ENCODE data around the gene GDPD5.

GDPD5 gene

GRCh38 chr11:75440960-75441803 is 84.6 kb downstream of the GDPD5 start:
- Histone ChIP-seq H3K9ac (ENCODE audit: low read length in 5 of 5) (no peak overlapping the region), H3K4me3 (ENCODE audit: low read depth in 1 of 5, low read length in 5 of 5) (no peak overlapping the region), H3K27ac (ENCODE audit: low read depth, low read length) (no peak overlapping the region), H3K36me3 (ENCODE audit: control insufficient read depth in 5 of 5, insufficient read depth in 5 of 5, low read length in 5 of 5) (peaks cover 7 to 82% (median 66%) of the 10 kb centered on the region in 5 donors), H3K9me3 (ENCODE audit: control insufficient read depth in 5 of 5, low read length in 5 of 5) (no peaks in the 10 kb centered on the region), H3K27me3 (ENCODE audit: control insufficient read depth in 5 of 5, insufficient read depth in 4 of 5, low read length in 5 of 5) (no peaks in the 10 kb centered on the region), H3K4me1 (ENCODE audit: control insufficient read depth in 5 of 5, insufficient read depth in 5 of 5, low read length in 5 of 5) (no peaks in the 10 kb centered on the region)

GRCh38 chr11:75439495-75440120 is 86.1 kb downstream of the GDPD5 start:
- peaks cover 7 to 93% (median 80%) of the 10 kb centered on the region in 5 donors for H3K36me3 ChIP-seq (ENCODE audit: control insufficient read depth in 5 of 5, insufficient read depth in 5 of 5, low read length in 5 of 5)
- H3K27me3 ChIP-seq (ENCODE audit: control insufficient read depth in 5 of 5, insufficient read depth in 4 of 5, low read length in 5 of 5): no peaks in the 10 kb centered on the region

DNA sequence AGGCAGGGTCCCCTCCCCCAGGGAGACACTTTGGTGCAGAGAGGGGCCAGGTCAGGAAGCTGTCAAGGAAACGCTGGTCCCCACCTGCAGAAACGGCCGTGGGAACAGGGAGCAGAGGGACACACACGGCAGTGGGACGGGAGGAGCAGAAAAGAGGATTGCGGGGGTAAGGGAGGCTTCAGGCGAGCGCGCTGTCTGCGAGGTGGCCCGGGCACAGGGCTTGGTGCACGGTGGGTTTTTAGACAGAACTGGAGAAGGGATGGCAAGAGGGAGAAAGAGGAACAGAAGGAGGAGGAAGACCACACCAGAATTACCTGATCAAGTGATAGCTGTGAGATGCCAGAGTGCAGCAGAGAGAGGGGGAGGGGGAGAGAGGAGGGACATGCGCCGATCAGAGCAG is 86.7 kb downstream of the GDPD5 start:
- H3K4me1 ChIP-seq (ENCODE audit: control insufficient read depth in 5 of 5, insufficient read depth in 5 of 5, low read length in 5 of 5): no peaks in the 10 kb centered on the region
- peaks cover 6 to 94% (median 79%) of the 10 kb centered on the region in 5 donors for H3K36me3 ChIP-seq (ENCODE audit: control insufficient read depth in 5 of 5, insufficient read depth in 5 of 5, low read length in 5 of 5)
- H3K27me3 ChIP-seq (ENCODE audit: control insufficient read depth in 5 of 5, insufficient read depth in 4 of 5, low read length in 5 of 5): no peaks in the 10 kb centered on the region

More at GRCh38 chr11:75439495-75440120, 86.1 kb downstream of the GDPD5 start:
- no peak overlapping the region for H3K4me3 ChIP-seq (ENCODE audit: low read depth in 1 of 5, low read length in 5 of 5)
- no peak overlapping the region for H3K9ac ChIP-seq (ENCODE audit: low read length in 5 of 5)
- H3K9me3 ChIP-seq (ENCODE audit: control insufficient read depth in 5 of 5, low read length in 5 of 5): no peaks in the 10 kb centered on the region
- no peak overlapping the region for H3K27ac ChIP-seq (ENCODE audit: low read depth, low read length)
- no peaks in the 10 kb centered on the region for H3K4me1 ChIP-seq (ENCODE audit: control insufficient read depth in 5 of 5, insufficient read depth in 5 of 5, low read length in 5 of 5)

GRCh38 chr11:75437966-75438659 is 87.6 kb downstream of the GDPD5 start:
- Histone ChIP-seq H3K4me1 (ENCODE audit: control insufficient read depth in 5 of 5, insufficient read depth in 5 of 5, low read length in 5 of 5) (peaks cover 0 to 8% (median 3%) of the 10 kb centered on the region in 5 donors), H3K36me3 (ENCODE audit: control insufficient read depth in 5 of 5, insufficient read depth in 5 of 5, low read length in 5 of 5) (peaks cover 0 to 85% (median 77%) of the 10 kb centered on the region in 5 donors), H3K27ac (ENCODE audit: low read depth, low read length) (no peak overlapping the region), H3K4me3 (ENCODE audit: low read depth in 1 of 5, low read length in 5 of 5) (no peak overlapping the region), H3K27me3 (ENCODE audit: control insufficient read depth in 5 of 5, insufficient read depth in 4 of 5, low read length in 5 of 5) (peaks cover 0 to 4% (median 0%) of the 10 kb centered on the region in 5 donors), H3K9me3 (ENCODE audit: control insufficient read depth in 5 of 5, low read length in 5 of 5) (no peaks in the 10 kb centered on the region), H3K9ac (ENCODE audit: low read length in 5 of 5) (no peak overlapping the region)

More for the DNA sequence above, 86.7 kb downstream of the GDPD5 start:
- Histone ChIP-seq H3K27ac (ENCODE audit: low read depth, low read length) (no peak overlapping the region), H3K4me3 (ENCODE audit: low read depth in 1 of 5, low read length in 5 of 5) (no peak overlapping the region), H3K9ac (ENCODE audit: low read length in 5 of 5) (no peak overlapping the region), H3K9me3 (ENCODE audit: control insufficient read depth in 5 of 5, low read length in 5 of 5) (no peaks in the 10 kb centered on the region)

- peaks cover 0 to 12% (median 5%) of the 10 kb centered on the region in 5 donors for H3K4me1 ChIP-seq (ENCODE audit: control insufficient read depth in 5 of 5, insufficient read depth in 5 of 5, low read length in 5 of 5)
- H3K9me3 ChIP-seq (ENCODE audit: control insufficient read depth in 5 of 5, low read length in 5 of 5): no peaks in the 10 kb centered on the region
- no peak overlapping the region for H3K9ac ChIP-seq (ENCODE audit: low read length in 5 of 5)
- H3K27ac ChIP-seq (ENCODE audit: low read depth, low read length): no peak overlapping the region
- H3K36me3 ChIP-seq (ENCODE audit: control insufficient read depth in 5 of 5, insufficient read depth in 5 of 5, low read length in 5 of 5): peaks cover 0 to 75% (median 66%) of the 10 kb centered on the region in 5 donors
- no peak overlapping the region for H3K4me3 ChIP-seq (ENCODE audit: low read depth in 1 of 5, low read length in 5 of 5)
- peaks cover 0 to 12% (median 0%) of the 10 kb centered on the region in 5 donors for H3K27me3 ChIP-seq (ENCODE audit: control insufficient read depth in 5 of 5, insufficient read depth in 4 of 5, low read length in 5 of 5)
These were observed 88.9 kb downstream of the GDPD5 start for GRCh38 chr11:75436806-75437205.

DNA sequence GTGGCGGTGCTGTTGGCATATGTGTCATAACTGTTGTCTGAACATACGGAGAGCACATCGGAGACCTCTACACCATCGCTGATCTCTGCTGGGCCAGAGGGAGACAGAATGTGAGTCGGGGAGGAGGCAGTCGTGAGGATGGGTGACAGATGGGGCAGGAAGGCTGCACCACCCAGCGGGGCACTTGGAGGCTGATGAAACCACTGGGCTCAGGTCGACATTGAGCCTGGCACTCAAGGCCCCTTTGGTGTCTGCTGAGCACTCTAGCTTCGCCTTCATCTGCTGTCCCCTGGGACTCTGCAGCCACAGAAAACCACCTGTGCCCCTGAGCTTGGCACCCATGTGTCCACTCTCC is 90.2 kb downstream of the GDPD5 start:
- Histone ChIP-seq H3K4me1 (ENCODE audit: control insufficient read depth in 5 of 5, insufficient read depth in 5 of 5, low read length in 5 of 5) (peaks cover 0 to 18% (median 11%) of the 10 kb centered on the region in 5 donors), H3K4me3 (ENCODE audit: low read depth in 1 of 5, low read length in 5 of 5) (no peak overlapping the region), H3K27me3 (ENCODE audit: control insufficient read depth in 5 of 5, insufficient read depth in 4 of 5, low read length in 5 of 5) (peaks cover 0 to 24% (median 3%) of the 10 kb centered on the region in 5 donors), H3K9ac (ENCODE audit: low read length in 5 of 5) (no peak overlapping the region), H3K36me3 (ENCODE audit: control insufficient read depth in 5 of 5, insufficient read depth in 5 of 5, low read length in 5 of 5) (peaks cover 0 to 63% (median 56%) of the 10 kb centered on the region in 5 donors), H3K27ac (ENCODE audit: low read depth, low read length) (no peak overlapping the region), H3K9me3 (ENCODE audit: control insufficient read depth in 5 of 5, low read length in 5 of 5) (no peaks in the 10 kb centered on the region)

- Histone ChIP-seq H3K27me3 (ENCODE audit: control insufficient read depth in 5 of 5, insufficient read depth in 4 of 5, low read length in 5 of 5) (peaks cover 0 to 25% (median 3%) of the 10 kb centered on the region in 5 donors), H3K36me3 (ENCODE audit: control insufficient read depth in 5 of 5, insufficient read depth in 5 of 5, low read length in 5 of 5) (peaks cover 0 to 57% (median 55%) of the 10 kb centered on the region in 5 donors), H3K4me1 (ENCODE audit: control insufficient read depth in 5 of 5, insufficient read depth in 5 of 5, low read length in 5 of 5) (peaks cover 0 to 21% (median 13%) of the 10 kb centered on the region in 5 donors), H3K4me3 (ENCODE audit: low read depth in 1 of 5, low read length in 5 of 5) (no peak overlapping the region), H3K27ac (ENCODE audit: low read depth, low read length) (no peak overlapping the region), H3K9ac (ENCODE audit: low read length in 5 of 5) (no peak overlapping the region), H3K9me3 (ENCODE audit: control insufficient read depth in 5 of 5, low read length in 5 of 5) (no peaks in the 10 kb centered on the region)
These were observed 90.7 kb downstream of the GDPD5 start for GRCh38 chr11:75434886-75435570.

DNA sequence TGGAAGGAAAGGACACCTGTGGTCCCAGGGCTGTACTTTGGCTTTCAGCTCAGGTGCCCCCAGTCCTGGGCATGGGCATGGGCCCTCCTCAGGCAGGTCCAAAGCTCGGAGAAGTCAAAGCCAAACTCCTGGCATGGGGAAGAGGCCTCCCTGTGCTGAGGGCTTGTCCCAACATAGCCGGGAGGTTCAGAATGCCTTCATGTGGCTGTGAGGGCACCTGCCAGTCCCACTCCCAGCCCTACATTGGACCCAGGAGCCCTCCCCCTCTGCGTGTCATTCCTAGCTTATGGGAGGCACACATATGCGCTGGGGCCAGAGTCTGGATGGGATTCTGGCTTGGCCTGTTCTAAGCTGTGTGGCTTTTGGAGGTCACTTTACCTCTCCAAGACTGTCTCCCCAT is 91.7 kb downstream of the GDPD5 start:
- peaks cover 0 to 48% (median 45%) of the 10 kb centered on the region in 5 donors for H3K36me3 ChIP-seq (ENCODE audit: control insufficient read depth in 5 of 5, insufficient read depth in 5 of 5, low read length in 5 of 5)
- H3K27me3 ChIP-seq (ENCODE audit: control insufficient read depth in 5 of 5, insufficient read depth in 4 of 5, low read length in 5 of 5): peaks cover 0 to 25% (median 3%) of the 10 kb centered on the region in 5 donors

GRCh38 chr11:75433443-75433842 is 92.3 kb downstream of the GDPD5 start:
- H3K9ac ChIP-seq (ENCODE audit: low read length in 5 of 5): no peak overlapping the region
- peaks cover 0 to 8% (median 5%) of the 10 kb centered on the region in 5 donors for H3K9me3 ChIP-seq (ENCODE audit: control insufficient read depth in 5 of 5, low read length in 5 of 5)
- H3K27ac ChIP-seq (ENCODE audit: low read depth, low read length): no peak overlapping the region
- peaks cover 0 to 31% (median 20%) of the 10 kb centered on the region in 5 donors for H3K4me1 ChIP-seq (ENCODE audit: control insufficient read depth in 5 of 5, insufficient read depth in 5 of 5, low read length in 5 of 5)
- H3K27me3 ChIP-seq (ENCODE audit: control insufficient read depth in 5 of 5, insufficient read depth in 4 of 5, low read length in 5 of 5): peaks cover 0 to 25% (median 3%) of the 10 kb centered on the region in 5 donors
- H3K36me3 ChIP-seq (ENCODE audit: control insufficient read depth in 5 of 5, insufficient read depth in 5 of 5, low read length in 5 of 5): peaks cover 0 to 41% (median 39%) of the 10 kb centered on the region in 5 donors
- H3K4me3 ChIP-seq (ENCODE audit: low read depth in 1 of 5, low read length in 5 of 5): no peak overlapping the region

More for the DNA sequence above, 91.7 kb downstream of the GDPD5 start:
- Histone ChIP-seq H3K9ac (ENCODE audit: low read length in 5 of 5) (no peak overlapping the region), H3K27ac (ENCODE audit: low read depth, low read length) (no peak overlapping the region), H3K9me3 (ENCODE audit: control insufficient read depth in 5 of 5, low read length in 5 of 5) (peaks cover 0 to 8% (median 5%) of the 10 kb centered on the region in 5 donors), H3K4me3 (ENCODE audit: low read depth in 1 of 5, low read length in 5 of 5) (no peak overlapping the region), H3K4me1 (ENCODE audit: control insufficient read depth in 5 of 5, insufficient read depth in 5 of 5, low read length in 5 of 5) (peaks cover 0 to 25% (median 18%) of the 10 kb centered on the region in 5 donors)
